H9 (cell line): Measurements from ENCODE around the gene SHROOM1. TPM values are rescaled to one million over a fixed set of nuclear protein-coding genes. Genes with fewer than 3 reads are reported as not detected.

ENCODE experiments used
- DNase-seq: peaks from one replicate; pipeline ENCODE4 v3.0.0-alpha.2; 2017
- H2AFZ ChIP-seq: one replicate; pipeline ENCODE4 v1.6.1; 2013; ENCODE audit warnings: mild to moderate bottlenecking, low read length, control low read depth, moderate library complexity
- H2AK5ac ChIP-seq: 2 replicates; pipeline ENCODE4 v1.6.1; 2013; ENCODE audit warnings: low read length, control low read depth, mixed read lengths; ENCODE audit not compliant: insufficient read length
- H2BK120ac ChIP-seq: one replicate; pipeline ENCODE4 v1.6.1; 2013; ENCODE audit warnings: low read depth, mild to moderate bottlenecking, low read length, control low read depth, inconsistent platforms; ENCODE audit not compliant: poor library complexity, severe bottlenecking
- H2BK12ac ChIP-seq: 2 replicates; pipeline ENCODE4 v1.6.1; 2013; ENCODE audit warnings: low read length, control low read depth, mixed read lengths, low read depth; ENCODE audit not compliant: insufficient read length
- H2BK15ac ChIP-seq: 2 replicates; pipeline ENCODE4 v1.6.1; 2013; ENCODE audit warnings: low read depth, low read length, control low read depth
- H2BK20ac ChIP-seq: one replicate; pipeline ENCODE4 v1.6.1; 2013; ENCODE audit warnings: low read depth, mild to moderate bottlenecking, low read length, control low read depth, inconsistent platforms; ENCODE audit not compliant: poor library complexity, severe bottlenecking
- H2BK5ac ChIP-seq: 2 replicates; pipeline ENCODE4 v1.6.1; 2013; ENCODE audit warnings: low read length, control low read depth, mixed read lengths; ENCODE audit not compliant: insufficient read length
- H3K14ac ChIP-seq: 2 replicates; pipeline ENCODE4 v1.6.1; 2013; ENCODE audit warnings: low read length, control low read depth; ENCODE audit not compliant: insufficient read depth
- H3K18ac ChIP-seq: 2 replicates; pipeline ENCODE4 v1.6.1; 2013; ENCODE audit warnings: low read depth, mild to moderate bottlenecking, mixed read lengths, low read length, control low read depth; ENCODE audit not compliant: insufficient read length
- H3K23ac ChIP-seq: 2 replicates; pipeline ENCODE4 v1.6.1; 2013; ENCODE audit warnings: low read length, control low read depth, mixed read lengths, low read depth; ENCODE audit not compliant: insufficient read length
- H3K23me2 ChIP-seq: 2 replicates; pipeline ENCODE4 v1.6.1; 2013; ENCODE audit warnings: low read depth, mild to moderate bottlenecking, mixed read lengths, low read length, control low read depth; ENCODE audit not compliant: insufficient read length, poor library complexity, severe bottlenecking
- H3K27ac ChIP-seq: 2 replicates; pipeline ENCODE4 v1.5.1; 2013; ENCODE audit warnings: low read length, control low read depth, mixed read lengths, low read depth; ENCODE audit not compliant: insufficient read length
- H3K27me3 ChIP-seq: 2 replicates; pipeline ENCODE4 v1.6.1; 2013; ENCODE audit warnings: low read length, control low read depth, inconsistent platforms; ENCODE audit not compliant: insufficient read depth
- H3K4ac ChIP-seq: 2 replicates; pipeline ENCODE4 v1.6.1; 2013; ENCODE audit warnings: low read depth, mild to moderate bottlenecking, control low read depth, inconsistent platforms, low read length, moderate library complexity
- H3K4me1 ChIP-seq: 2 replicates; pipeline ENCODE4 v1.6.1; 2013; ENCODE audit warnings: low read length, control low read depth, inconsistent platforms; ENCODE audit not compliant: insufficient read depth
- H3K4me2 ChIP-seq: 2 replicates; pipeline ENCODE4 v1.6.1; 2013; ENCODE audit warnings: low read length, control low read depth, mixed read lengths; ENCODE audit not compliant: insufficient read length, insufficient read depth
- H3K56ac ChIP-seq: 2 replicates; pipeline ENCODE4 v1.6.1; 2013; ENCODE audit warnings: low read depth, mild to moderate bottlenecking, mixed read lengths, low read length, control low read depth; ENCODE audit not compliant: insufficient read length
- H3K79me1 ChIP-seq: 2 replicates; pipeline ENCODE4 v1.6.1; 2013; ENCODE audit warnings: low read depth, mild to moderate bottlenecking, moderate library complexity, low read length, control low read depth, inconsistent platforms; ENCODE audit not compliant: insufficient read depth, poor library complexity, severe bottlenecking
- H3K79me2 ChIP-seq: 2 replicates; pipeline ENCODE4 v1.6.1; 2013; ENCODE audit warnings: low read length, control low read depth, inconsistent platforms; ENCODE audit not compliant: insufficient read depth
- H3K9ac ChIP-seq: 2 replicates; pipeline ENCODE4 v1.6.1; 2013; ENCODE audit warnings: low read length, control low read depth, mixed read lengths; ENCODE audit not compliant: insufficient read length; ENCODE audit errors: extremely low read depth
- H3K9me3 ChIP-seq: one replicate; pipeline ENCODE4 v1.6.1; 2013; ENCODE audit warnings: low read depth, low read length, inconsistent platforms; ENCODE audit not compliant: control insufficient read depth
- H3T11ph ChIP-seq: one replicate; pipeline ENCODE4 v1.6.1; 2013; ENCODE audit warnings: mild to moderate bottlenecking, low read length, control low read depth, inconsistent platforms
- H4K20me1 ChIP-seq: one replicate; pipeline ENCODE4 v1.6.1; 2013; ENCODE audit not compliant: control insufficient read depth, insufficient read length, insufficient read depth
- H4K5ac ChIP-seq: 2 replicates; pipeline ENCODE4 v1.6.1; 2013; ENCODE audit warnings: low read depth, mild to moderate bottlenecking, mixed read lengths, low read length, control low read depth; ENCODE audit not compliant: insufficient read length
- H4K8ac ChIP-seq: replicated peaks from 2 replicates; pipeline ENCODE4 v1.6.1; 2013; ENCODE audit warnings: low read length, control low read depth, mixed read lengths, low read depth; ENCODE audit not compliant: insufficient read length
- H4K91ac ChIP-seq: 2 replicates; pipeline ENCODE4 v1.6.1; 2013; ENCODE audit warnings: low read depth, mild to moderate bottlenecking, moderate library complexity, mixed read lengths, low read length, control low read depth; ENCODE audit not compliant: insufficient read length
- H3K27ac Mint-ChIP-seq, 3 experiments: 2 replicates in 2 of 3; 3 replicates in 1 of 3; pipeline ENCODE4 v1.8.0; 2020 to 2021; ENCODE audit warnings: mixed read lengths in 3 of 3, mild to moderate bottlenecking in 1 of 3, moderate library complexity in 1 of 3
- H3K27me3 Mint-ChIP-seq: 2 replicates; pipeline ENCODE4 v1.8.0; 2021; ENCODE audit warnings: low read depth, mild to moderate bottlenecking, moderate library complexity, mixed read lengths
- H3K36me3 Mint-ChIP-seq, 3 experiments: 2 replicates in 2 of 3; 3 replicates in 1 of 3; pipeline ENCODE4 v1.8.0; 2020 to 2021; ENCODE audit warnings: low read depth in 3 of 3, mixed read lengths in 3 of 3; ENCODE audit not compliant: insufficient read depth in 1 of 3
- H3K4me1 Mint-ChIP-seq, 2 experiments: 2 replicates each; pipeline ENCODE4 v1.8.0; 2020; ENCODE audit warnings: mixed read lengths in 2 of 2
- H3K4me3 Mint-ChIP-seq, 2 experiments: 2 replicates in 1 of 2; 3 replicates in 1 of 2; pipeline ENCODE4 v1.8.0; 2020 to 2021; ENCODE audit warnings: mild to moderate bottlenecking in 2 of 2, mixed read lengths in 2 of 2, moderate library complexity in 1 of 2
- H3K9me3 Mint-ChIP-seq, 2 experiments: 2 replicates in 1 of 2; 3 replicates in 1 of 2; pipeline ENCODE4 v1.8.0; 2020; ENCODE audit warnings: mild to moderate bottlenecking in 2 of 2, mixed read lengths in 2 of 2, moderate library complexity in 1 of 2
- WGBS: extraction: QIAGEN DNeasy Blood & Tissue Kit; methylation state at CpG from one replicate; pipeline ENCODE4 v1.1.7; 2013; ENCODE audit warnings: missing lambda C conversion rate, low lambda C conversion rate, mixed read lengths; ENCODE audit not compliant: insufficient read length; ENCODE audit errors: extremely low coverage; 5-methylcytosine and 5-hydroxymethylcytosine counted together
- total RNA-seq: library from RNA; stranded (reverse); gene quantifications from 2 replicates; pipeline ENCODE4 v1.2.1, GENCODE V29; 2021
- TF ChIP-seq, protein P1 (sequence below): fragments of 200-600 bp; sonication (generic); conservative IDR thresholded peaks from 3 replicates; pipeline ENCODE4 v1.8.0; 2021; ENCODE audit warnings: antibody characterized with exemption, mild to moderate bottlenecking

SHROOM1 gene
- total RNA-seq, 1 experiment from 2014 or later: 7.0 TPM

DNA sequence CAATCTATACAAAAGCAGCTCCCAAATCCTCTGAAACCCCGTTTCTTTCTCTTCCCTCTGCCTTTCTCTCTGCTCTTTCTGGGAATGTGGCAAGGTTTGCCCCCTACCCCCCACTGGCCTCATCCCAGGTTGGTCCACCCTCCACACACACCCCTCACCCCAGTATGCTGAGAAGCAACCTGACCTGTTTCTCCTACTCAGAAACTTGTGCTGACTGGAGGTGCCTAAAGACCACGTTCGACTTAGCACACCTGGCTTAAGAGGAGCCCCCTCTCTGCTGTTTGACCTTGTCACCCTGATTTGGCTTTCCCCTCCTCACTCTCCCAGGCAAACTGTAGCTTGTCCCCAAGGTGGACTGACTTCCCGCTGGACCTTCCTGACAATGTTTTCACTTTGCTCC lies 52.3 kb downstream of the SHROOM1 start:
- Histone ChIP-seq H4K8ac (no peak overlapping the region), H3K4me2 (peak overlapping the region; percentile 58)
- peaks cover 72% of the 10 kb centered on the region for H3K27me3 Mint-ChIP-seq

More for the DNA sequence above, 52.3 kb downstream of the SHROOM1 start:
- Histone ChIP-seq H4K20me1 (no peaks in the 10 kb centered on the region), H2AK5ac (no peak overlapping the region), H3K23ac (no peak overlapping the region), H4K91ac (no peak overlapping the region), H3K18ac (no peak overlapping the region), H3T11ph (no peak overlapping the region), H2BK20ac (no peak overlapping the region), H2BK120ac (no peak overlapping the region), H3K9ac (no peak overlapping the region), H2BK5ac (no peak overlapping the region), H3K14ac (no peak overlapping the region), H3K9me3 (no peaks in the 10 kb centered on the region), H2BK12ac (no peak overlapping the region), H2AFZ (no peak overlapping the region), H3K27ac (no peak overlapping the region), H3K79me2 (peaks cover 2% of the 10 kb centered on the region; the same call in 1 of the 2 replicates), H3K4ac (no peak overlapping the region), H3K79me1 (peaks cover 2% of the 10 kb centered on the region), H3K27me3 (peaks cover 16% of the 10 kb centered on the region; the same call in 1 of the 2 replicates), H3K23me2 (peaks cover 13% of the 10 kb centered on the region), H3K4me1 (peaks cover 6% of the 10 kb centered on the region; the same call in 1 of the 2 replicates), H2BK15ac (no peak overlapping the region), H3K56ac (no peak overlapping the region), H4K5ac (no peak overlapping the region)
- TF ChIP-seq, protein P1, sequence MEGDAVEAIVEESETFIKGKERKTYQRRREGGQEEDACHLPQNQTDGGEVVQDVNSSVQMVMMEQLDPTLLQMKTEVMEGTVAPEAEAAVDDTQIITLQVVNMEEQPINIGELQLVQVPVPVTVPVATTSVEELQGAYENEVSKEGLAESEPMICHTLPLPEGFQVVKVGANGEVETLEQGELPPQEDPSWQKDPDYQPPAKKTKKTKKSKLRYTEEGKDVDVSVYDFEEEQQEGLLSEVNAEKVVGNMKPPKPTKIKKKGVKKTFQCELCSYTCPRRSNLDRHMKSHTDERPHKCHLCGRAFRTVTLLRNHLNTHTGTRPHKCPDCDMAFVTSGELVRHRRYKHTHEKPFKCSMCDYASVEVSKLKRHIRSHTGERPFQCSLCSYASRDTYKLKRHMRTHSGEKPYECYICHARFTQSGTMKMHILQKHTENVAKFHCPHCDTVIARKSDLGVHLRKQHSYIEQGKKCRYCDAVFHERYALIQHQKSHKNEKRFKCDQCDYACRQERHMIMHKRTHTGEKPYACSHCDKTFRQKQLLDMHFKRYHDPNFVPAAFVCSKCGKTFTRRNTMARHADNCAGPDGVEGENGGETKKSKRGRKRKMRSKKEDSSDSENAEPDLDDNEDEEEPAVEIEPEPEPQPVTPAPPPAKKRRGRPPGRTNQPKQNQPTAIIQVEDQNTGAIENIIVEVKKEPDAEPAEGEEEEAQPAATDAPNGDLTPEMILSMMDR: no peak
- no peaks in the 10 kb centered on the region; a peak in 1 of 5 replicates for H3K9me3 Mint-ChIP-seq
- no peak overlapping the region for H3K27ac Mint-ChIP-seq
- H3K4me1 Mint-ChIP-seq: peaks cover 15 to 17% of the 10 kb centered on the region in 2 experiments
- H3K4me3 Mint-ChIP-seq: peak overlapping the region; percentile 58 to 76
- no CpG with 5 or more reads among the region's 4 CpGs for WGBS
- DNase-seq: no peak
- H3K36me3 Mint-ChIP-seq: no peaks in the 10 kb centered on the region
